Cerebellar nuclear complex (tissue), 1 donor: Measurements from ENCODE around the gene CCN2.
"Not testable (repeated sequence)": the region's sequence is repeated elsewhere in the genome, so short reads cannot be mapped to it uniquely, and the experiment has no call there.

Source experiments
- DNase-seq, 2 experiments: peaks; one replicate each; lab custom pipeline; 2025; lab: John Stamatoyannopoulos, UW

The CCN2 gene

GRCh38 chr6:131909408-131910218 lies 41.6 kb downstream of the CCN2 start:
- no peak for DNase-seq

- DNase-seq = not testable (repeated sequence)
These were observed 42.4 kb downstream of the CCN2 start for GRCh38 chr6:131908787-131909186.

GRCh38 chr6:131903734-131904133 lies 47.4 kb downstream of the CCN2 start:
- DNase-seq = not testable (repeated sequence)

- not testable (repeated sequence) for DNase-seq
These were observed 49.8 kb downstream of the CCN2 start for GRCh38 chr6:131901326-131901873.

GRCh38 chr6:131900231-131900630 lies 50.9 kb downstream of the CCN2 start:
- no peak for DNase-seq

- DNase-seq = no peak
These were observed 52.5 kb downstream of the CCN2 start for GRCh38 chr6:131898718-131899117.
